Trophoblast cell (in vitro differentiated cells and primary cell): ENCODE results near the gene SCIMP.

Experiments used
- DNase-seq, 2 donors: peaks; one replicate each; pipeline ENCODE4 v3.0.0-alpha.2; 2016
- H2AFZ ChIP-seq: 2 replicates; pipeline ENCODE4 v1.6.1; 2013; ENCODE audit warnings: low read length, moderate library complexity, mild to moderate bottlenecking; ENCODE audit not compliant: insufficient read depth, poor library complexity
- H2AK5ac ChIP-seq: 2 replicates; pipeline ENCODE4 v1.6.1; 2013; ENCODE audit warnings: mild to moderate bottlenecking, low read length
- H2BK120ac ChIP-seq: 2 replicates; pipeline ENCODE4 v1.6.1; 2013; ENCODE audit warnings: low read length, mild to moderate bottlenecking, moderate library complexity; ENCODE audit not compliant: insufficient read depth, poor library complexity
- H2BK12ac ChIP-seq: 2 replicates; pipeline ENCODE4 v1.6.1; 2013; ENCODE audit warnings: mild to moderate bottlenecking, low read length, moderate library complexity
- H2BK5ac ChIP-seq: 2 replicates; pipeline ENCODE4 v1.6.1; 2013; ENCODE audit warnings: low read length, low read depth, moderate library complexity, mild to moderate bottlenecking; ENCODE audit not compliant: poor library complexity
- H3K14ac ChIP-seq: 2 replicates; pipeline ENCODE4 v1.6.1; 2013; ENCODE audit warnings: mild to moderate bottlenecking, low read length
- H3K18ac ChIP-seq: 2 replicates; pipeline ENCODE4 v1.6.1; 2013; ENCODE audit warnings: mild to moderate bottlenecking, low read length
- H3K23ac ChIP-seq: 2 replicates; pipeline ENCODE4 v1.6.1; 2013; ENCODE audit warnings: low read length
- H3K27ac ChIP-seq: 2 replicates; pipeline ENCODE4 v1.5.1; 2013; ENCODE audit warnings: low read depth, mild to moderate bottlenecking, inconsistent platforms, low read length, moderate library complexity
- H3K27me3 ChIP-seq: 2 replicates; pipeline ENCODE4 v1.6.1; 2013; ENCODE audit warnings: inconsistent platforms, mild to moderate bottlenecking, low read length, moderate library complexity; ENCODE audit not compliant: insufficient read depth
- H3K36me3 ChIP-seq, 2 experiments: 1 replicate in 1 of 2; 2 replicates in 1 of 2; pipeline ENCODE4 v1.6.1; 2013; ENCODE audit warnings: low read length in 2 of 2, mild to moderate bottlenecking in 2 of 2, moderate library complexity in 1 of 2; ENCODE audit not compliant: insufficient read depth in 2 of 2, control insufficient read depth in 1 of 2
- H3K4ac ChIP-seq: 2 replicates; pipeline ENCODE4 v1.6.1; 2013; ENCODE audit warnings: low read depth, mild to moderate bottlenecking, low read length, moderate library complexity
- H3K4me1 ChIP-seq, 2 experiments: 1 replicate in 1 of 2; 2 replicates in 1 of 2; pipeline ENCODE4 v1.6.1; 2013; ENCODE audit warnings: low read length in 2 of 2, mild to moderate bottlenecking in 2 of 2, moderate library complexity in 1 of 2; ENCODE audit not compliant: insufficient read depth in 2 of 2, control insufficient read depth in 1 of 2
- H3K4me2 ChIP-seq: 2 replicates; pipeline ENCODE4 v1.6.1; 2013; ENCODE audit warnings: inconsistent platforms, mild to moderate bottlenecking, low read length, moderate library complexity
- H3K4me3 ChIP-seq: 2 replicates; pipeline ENCODE4 v1.5.1; 2013; ENCODE audit warnings: mild to moderate bottlenecking, low read depth, low read length, inconsistent platforms
- H3K79me1 ChIP-seq: one replicate; pipeline ENCODE4 v1.6.1; 2013; ENCODE audit warnings: low read length
- H3K79me2 ChIP-seq: 2 replicates; pipeline ENCODE4 v1.6.1; 2013; ENCODE audit warnings: low read length, mild to moderate bottlenecking; ENCODE audit not compliant: control insufficient read depth, insufficient read depth, poor library complexity
- H3K9ac ChIP-seq: 2 replicates; pipeline ENCODE4 v1.6.1; 2013; ENCODE audit warnings: mild to moderate bottlenecking, low read length
- H3K9me3 ChIP-seq: 2 replicates; pipeline ENCODE4 v1.6.1; 2013; ENCODE audit warnings: low read depth, mild to moderate bottlenecking, control low read depth, inconsistent platforms, low read length; ENCODE audit not compliant: insufficient read depth
- H4K12ac ChIP-seq: 2 replicates; pipeline ENCODE4 v1.6.1; 2013; ENCODE audit warnings: low read depth, mild to moderate bottlenecking, low read length, moderate library complexity
- H4K8ac ChIP-seq: 2 replicates; pipeline ENCODE4 v1.6.1; 2013; ENCODE audit warnings: low read depth, mild to moderate bottlenecking, low read length, moderate library complexity
- H4K91ac ChIP-seq: one replicate; pipeline ENCODE4 v1.6.1; 2013; ENCODE audit warnings: low read depth, mild to moderate bottlenecking, low read length, moderate library complexity
- WGBS: extraction: QIAGEN DNeasy Blood & Tissue Kit; methylation state at CpG from one replicate; pipeline ENCODE4 v1.1.7; 2013; ENCODE audit warnings: missing lambda C conversion rate; ENCODE audit not compliant: insufficient read length, insufficient coverage; ENCODE audit errors: extremely low coverage; 5-methylcytosine and 5-hydroxymethylcytosine counted together

The SCIMP gene

GRCh38 chr17:5184288-5184687 lies 50.4 kb downstream of the SCIMP start:
- H2BK12ac ChIP-seq: no peak overlapping the region
- H3K27ac ChIP-seq: no peak overlapping the region

GRCh38 chr17:5183410-5183793 lies 51.3 kb downstream of the SCIMP start:
- H2BK5ac ChIP-seq: no peak overlapping the region
- no peak overlapping the region for H3K4ac ChIP-seq
- H4K91ac ChIP-seq: no peak overlapping the region
- no peak overlapping the region for H4K8ac ChIP-seq
- H3K79me1 ChIP-seq: no peaks in the 10 kb centered on the region
- no peak overlapping the region for H2BK12ac ChIP-seq
- no peak overlapping the region for H3K14ac ChIP-seq
- no peaks in the 10 kb centered on the region for H3K27me3 ChIP-seq
- no peak overlapping the region for H4K12ac ChIP-seq
- H3K23ac ChIP-seq: no peak overlapping the region
- no peaks in the 10 kb centered on the region for H3K4me1 ChIP-seq
- no peaks in the 10 kb centered on the region for H3K79me2 ChIP-seq
- no peak overlapping the region for H3K27ac ChIP-seq
- H3K18ac ChIP-seq: no peak overlapping the region
- no peak overlapping the region for H2AK5ac ChIP-seq
- no peak overlapping the region for H2BK120ac ChIP-seq
- H3K9me3 ChIP-seq: peaks cover 32% of the 10 kb centered on the region
- no peak for DNase-seq
- no peak overlapping the region for H3K4me3 ChIP-seq
- H3K4me2 ChIP-seq: no peak overlapping the region
- no peak overlapping the region for H2AFZ ChIP-seq
- no peak overlapping the region for H3K9ac ChIP-seq
- H3K36me3 ChIP-seq: peaks cover 18 to 25% of the 10 kb centered on the region in 2 experiments

More at GRCh38 chr17:5184288-5184687, 50.4 kb downstream of the SCIMP start:
- Histone ChIP-seq H3K4ac (no peak overlapping the region), H3K79me2 (no peaks in the 10 kb centered on the region), H3K27me3 (no peaks in the 10 kb centered on the region), H3K79me1 (no peaks in the 10 kb centered on the region), H2AFZ (no peak overlapping the region), H3K4me1 (no peaks in the 10 kb centered on the region), H3K4me2 (no peak overlapping the region), H3K9ac (no peak overlapping the region), H4K91ac (no peak overlapping the region), H2BK5ac (no peak overlapping the region), H2BK120ac (no peak overlapping the region), H3K23ac (no peak overlapping the region), H2AK5ac (no peak overlapping the region), H4K8ac (no peak overlapping the region), H3K4me3 (no peak overlapping the region), H3K14ac (no peak overlapping the region), H3K18ac (no peak overlapping the region), H3K9me3 (peaks cover 29% of the 10 kb centered on the region), H3K36me3 (peaks cover 16 to 23% of the 10 kb centered on the region in 2 experiments), H4K12ac (no peak overlapping the region)
- no CpG with 5 or more reads among the region's 2 CpGs for WGBS
- DNase-seq: no peak

- Histone ChIP-seq H3K9me3 (peaks cover 31% of the 10 kb centered on the region), H3K9ac (no peak overlapping the region)
- no peak for DNase-seq
These were observed 51.9 kb downstream of the SCIMP start for GRCh38 chr17:5182597-5183409.

GRCh38 chr17:5181509-5182305 lies 53.0 kb downstream of the SCIMP start:
- no peak overlapping the region for H2AFZ ChIP-seq
- no peak overlapping the region for H3K4me2 ChIP-seq
- no peaks in the 10 kb centered on the region for H3K4me1 ChIP-seq
- no peaks in the 10 kb centered on the region for H3K27me3 ChIP-seq
- H3K27ac ChIP-seq: no peak overlapping the region
- H2AK5ac ChIP-seq: no peak overlapping the region
- no peak overlapping the region for H4K12ac ChIP-seq
- H3K4ac ChIP-seq: no peak overlapping the region
- no peak overlapping the region for H2BK120ac ChIP-seq
- H4K91ac ChIP-seq: no peak overlapping the region
- H3K79me1 ChIP-seq: no peaks in the 10 kb centered on the region
- peaks cover 30% of the 10 kb centered on the region for H3K9me3 ChIP-seq
- H3K4me3 ChIP-seq: no peak overlapping the region
- no peak overlapping the region for H2BK12ac ChIP-seq
- H4K8ac ChIP-seq: no peak overlapping the region
- no peak overlapping the region for H3K14ac ChIP-seq
- no peak overlapping the region for H3K9ac ChIP-seq
- no peak overlapping the region for H2BK5ac ChIP-seq
- no peak overlapping the region for H3K23ac ChIP-seq
- WGBS: no CpG with 5 or more reads among the region's 10 CpGs
- H3K79me2 ChIP-seq: no peaks in the 10 kb centered on the region
- H3K36me3 ChIP-seq: peaks cover 20 to 25% of the 10 kb centered on the region in 2 experiments
- no peak overlapping the region for H3K18ac ChIP-seq
- no peak for DNase-seq

More at GRCh38 chr17:5182597-5183409, 51.9 kb downstream of the SCIMP start:
- Histone ChIP-seq H3K4me1 (no peaks in the 10 kb centered on the region), H3K4me2 (no peak overlapping the region), H3K79me2 (no peaks in the 10 kb centered on the region), H2BK120ac (no peak overlapping the region), H4K8ac (no peak overlapping the region), H3K27me3 (no peaks in the 10 kb centered on the region), H4K12ac (no peak overlapping the region), H3K27ac (no peak overlapping the region), H2BK12ac (no peak overlapping the region), H3K23ac (no peak overlapping the region), H3K79me1 (no peaks in the 10 kb centered on the region), H4K91ac (no peak overlapping the region), H2AK5ac (no peak overlapping the region), H2AFZ (no peak overlapping the region), H2BK5ac (no peak overlapping the region), H3K4me3 (no peak overlapping the region), H3K36me3 (peaks cover 18 to 25% of the 10 kb centered on the region in 2 experiments), H3K14ac (no peak overlapping the region), H3K4ac (no peak overlapping the region), H3K18ac (no peak overlapping the region)
- WGBS: no CpG with 5 or more reads among the region's 6 CpGs
